Right ventricle myocardium superior (tissue), 1 donor: ENCODE measurements around the gene PLPP6. TPM values are rescaled to one million over a fixed set of nuclear protein-coding genes. Genes with fewer than 3 reads are reported as not detected.
"Not testable (repeated sequence)": the region's sequence is repeated elsewhere in the genome, so short reads cannot be mapped to it uniquely, and the experiment has no call there.

ENCODE experiments used
- ATAC-seq: fragments of 200-7000 bp; cut with Tn5 transposase; one replicate; pipeline ENCODE4 v1.9.1; 2020; ENCODE audit warnings: mild to moderate bottlenecking; ENCODE audit not compliant: poor library complexity
- DNase-seq: peaks from one replicate; pipeline ENCODE4 v3.0.0-alpha.2; 2020
- intact Hi-C: fragments of 100-400 bp; cut with DNase I; formaldehyde crosslinking; loops from one replicate; pipeline ENCODE4 v1.11.2; 2022
- total RNA-seq: library from RNA; stranded (reverse); fragmentation: NEBNext Ultra II Directional; extraction: Animal tissue kit (Norgen Biotek cat#: 25700); gene quantifications from one replicate; pipeline ENCODE4 v1.2.1, GENCODE V29; 2021
- donor health status: DM: no; HTN: yes; CAD: no; lungs with severe emphysema.

Gene PLPP6
- total RNA-seq, 1 donor from 2014 or later: 1.9 TPM

DNA sequence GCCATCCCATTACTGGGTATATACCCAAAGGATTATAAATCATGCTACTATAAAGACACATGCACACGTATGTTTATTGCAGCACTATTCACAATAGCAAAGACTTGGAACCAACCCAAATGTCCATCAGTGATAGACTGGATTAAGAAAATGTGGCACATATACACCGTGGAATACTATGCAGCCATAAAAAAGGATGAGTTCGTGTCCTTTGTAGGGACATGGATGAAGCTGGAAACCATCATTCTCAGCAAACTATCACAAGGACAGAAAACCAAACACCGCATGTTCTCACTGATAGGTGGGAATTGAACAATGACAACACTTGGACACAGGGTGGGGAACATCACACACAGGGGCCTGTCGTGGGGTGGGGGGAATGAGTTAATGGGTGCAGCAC, 1.4 kb upstream of the PLPP6 start:
- DNase-seq, intact Hi-C loops, ATAC-seq: not testable (repeated sequence)

- no peak for DNase-seq
- intact Hi-C loops: no loop called here
- ATAC-seq: no peak
Observed at GRCh38 chr9:4661165-4661564, 929 bp upstream of the PLPP6 start.

DNA sequence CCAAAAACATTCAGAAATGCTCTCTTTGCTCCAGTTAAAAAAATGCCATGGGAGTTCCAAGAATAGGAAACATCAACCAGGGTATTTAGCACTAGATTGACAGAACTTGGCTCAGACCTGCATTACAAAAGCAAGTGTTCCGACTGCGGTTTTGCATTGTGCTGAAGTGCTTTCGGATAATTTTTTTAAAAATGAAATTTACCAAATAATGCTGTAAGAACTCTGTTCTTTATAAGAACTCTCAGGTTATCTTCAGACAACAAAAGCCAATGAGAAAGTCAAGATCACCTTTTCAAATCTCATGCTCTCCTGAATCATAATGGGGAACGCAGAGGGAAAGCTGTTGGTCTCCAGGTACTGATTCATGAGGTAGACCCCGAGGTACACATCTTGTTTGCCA, 483 bp upstream of the PLPP6 start:
- intact Hi-C loops: no loop called here
- ATAC-seq (no peak), DNase-seq (no peak)

DNA sequence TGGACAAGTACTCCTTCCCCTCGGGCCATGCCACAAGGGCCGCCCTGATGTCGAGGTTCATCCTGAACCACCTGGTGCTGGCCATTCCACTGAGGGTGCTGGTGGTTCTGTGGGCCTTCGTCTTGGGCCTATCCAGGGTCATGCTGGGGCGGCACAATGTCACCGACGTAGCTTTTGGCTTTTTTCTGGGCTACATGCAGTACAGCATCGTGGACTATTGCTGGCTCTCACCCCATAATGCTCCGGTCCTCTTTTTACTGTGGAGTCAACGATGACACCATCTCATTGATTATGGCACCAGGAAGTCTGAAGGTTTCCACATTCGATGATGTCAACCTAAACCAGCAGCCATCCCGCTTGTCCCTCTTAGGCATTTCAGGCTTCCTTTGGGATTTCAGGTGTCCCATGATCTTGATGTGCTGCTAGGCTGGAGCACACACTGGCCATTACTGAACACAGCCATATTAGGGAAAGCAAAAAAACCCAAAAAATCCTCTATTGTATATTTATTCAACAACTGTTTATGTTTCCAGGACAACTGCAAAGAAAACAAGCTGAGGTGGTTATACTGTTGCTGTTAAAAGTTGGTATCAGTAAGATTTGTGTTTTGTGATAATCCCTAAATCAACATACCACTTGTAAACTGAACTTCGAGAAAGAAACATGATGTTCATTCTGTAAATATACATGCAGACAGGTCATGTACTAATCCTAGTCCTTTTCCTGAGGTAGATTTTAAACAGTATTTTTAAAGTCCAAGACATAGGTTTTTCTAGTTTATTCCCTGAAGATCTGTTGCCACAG, 1.1 kb downstream of the PLPP6 start:
- ATAC-seq (no peak), DNase-seq (no peak)
- intact Hi-C loops: no loop called here

DNA sequence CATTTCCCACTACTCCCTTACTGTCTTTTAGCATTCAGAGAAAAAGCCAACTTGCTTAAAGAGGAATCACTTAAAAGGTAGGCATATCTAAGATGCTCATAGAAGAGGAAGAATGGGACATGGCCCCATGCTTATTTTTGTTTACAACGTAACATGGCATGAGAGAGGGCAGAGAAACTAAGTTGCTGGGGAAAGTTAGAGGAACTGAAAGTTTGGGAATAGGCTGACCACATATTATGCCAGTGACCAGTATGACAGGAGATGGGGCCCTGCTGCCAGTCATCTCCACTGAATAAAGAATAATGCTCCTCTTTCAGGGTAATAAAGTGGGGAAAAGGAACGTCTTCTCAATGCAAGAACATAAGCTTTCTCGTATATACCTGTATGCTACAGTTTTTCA, 1.9 kb downstream of the PLPP6 start:
- DNase-seq (no peak), ATAC-seq (no peak)
- intact Hi-C loops: no loop called here

- DNase-seq (no peak), ATAC-seq (no peak)
- intact Hi-C loops: no loop called here
Observed at GRCh38 chr9:4665357-4665756, 3.3 kb downstream of the PLPP6 start.

- intact Hi-C loops: no loop called here
- DNase-seq: peak; percentile 83
- peak; percentile 73 for ATAC-seq
Observed at GRCh38 chr9:4666042-4666699, 4.1 kb downstream of the PLPP6 start, which contains the start of gene SPATA6L. SPATA6L (minus strand) TSS chr9:4666480; CDS start chr9:4666250, 230 bp downstream.

- DNase-seq: no peak
- intact Hi-C loops: no loop called here
- no peak for ATAC-seq
Observed at GRCh38 chr9:4667681-4668080, 5.6 kb downstream of the PLPP6 start.

DNA sequence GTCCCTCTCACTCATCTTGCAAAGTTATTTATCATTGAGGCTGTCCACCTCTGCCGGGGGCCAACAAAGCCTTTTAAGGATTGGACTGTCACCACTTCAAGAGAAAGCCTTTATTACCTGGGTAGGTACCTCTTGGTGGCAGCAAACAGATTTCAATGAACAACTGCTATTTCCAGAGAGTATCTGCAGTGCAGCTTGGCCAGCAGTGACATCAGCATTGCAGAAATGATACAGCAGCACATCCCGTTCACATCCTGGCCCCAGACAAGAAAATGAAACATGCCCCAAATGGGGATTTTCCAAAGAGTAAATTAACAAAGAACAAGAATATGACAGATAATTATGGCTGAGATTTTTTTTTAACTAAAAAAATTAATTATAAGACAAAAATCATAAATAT, 6.5 kb downstream of the PLPP6 start:
- DNase-seq (no peak), ATAC-seq (no peak)
- intact Hi-C loops: no loop called here

GRCh38 chr9:4669890-4670289, 7.8 kb downstream of the PLPP6 start:
- ATAC-seq: no peak
- intact Hi-C loops: no loop called here
- DNase-seq: no peak

DNA sequence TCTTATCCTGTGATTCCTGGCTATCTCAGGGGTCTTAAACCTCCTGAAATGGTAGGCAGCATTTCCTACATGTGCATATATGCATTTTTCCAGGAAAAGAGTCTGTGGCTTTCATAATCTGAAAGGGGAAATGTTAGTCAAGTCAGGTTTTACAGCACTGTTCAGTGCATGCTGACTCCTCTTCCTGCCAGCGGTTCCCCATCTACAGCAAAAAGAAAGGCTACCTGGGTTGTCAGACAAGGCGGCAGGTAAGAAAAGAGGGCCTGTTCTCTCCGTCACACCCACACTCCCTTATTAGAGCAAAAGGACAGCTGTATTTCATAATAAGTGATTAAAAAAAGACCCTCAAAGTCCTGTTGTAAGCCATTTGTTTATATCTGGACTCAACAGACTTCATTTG, 8.5 kb downstream of the PLPP6 start:
- ATAC-seq: no peak

GRCh38 chr9:4671737-4672136, 9.6 kb downstream of the PLPP6 start:
- ATAC-seq: no peak
- no peak for DNase-seq
- intact Hi-C loops: no loop called here

More for the DNA sequence above, 8.5 kb downstream of the PLPP6 start:
- intact Hi-C loops: no loop called here
- no peak for DNase-seq

- DNase-seq: no peak
- no peak for ATAC-seq
- intact Hi-C loops: no loop called here
Observed at GRCh38 chr9:4674783-4675182, 12.7 kb downstream of the PLPP6 start.

GRCh38 chr9:4677392-4677791, 15.3 kb downstream of the PLPP6 start:
- ATAC-seq (no peak), DNase-seq (no peak)
- intact Hi-C loops: no loop called here

- intact Hi-C loops: no loop called here
- no peak for DNase-seq
- peak; percentile 32 for ATAC-seq
Observed at GRCh38 chr9:4678679-4679267, 16.7 kb downstream of the PLPP6 start.

DNA sequence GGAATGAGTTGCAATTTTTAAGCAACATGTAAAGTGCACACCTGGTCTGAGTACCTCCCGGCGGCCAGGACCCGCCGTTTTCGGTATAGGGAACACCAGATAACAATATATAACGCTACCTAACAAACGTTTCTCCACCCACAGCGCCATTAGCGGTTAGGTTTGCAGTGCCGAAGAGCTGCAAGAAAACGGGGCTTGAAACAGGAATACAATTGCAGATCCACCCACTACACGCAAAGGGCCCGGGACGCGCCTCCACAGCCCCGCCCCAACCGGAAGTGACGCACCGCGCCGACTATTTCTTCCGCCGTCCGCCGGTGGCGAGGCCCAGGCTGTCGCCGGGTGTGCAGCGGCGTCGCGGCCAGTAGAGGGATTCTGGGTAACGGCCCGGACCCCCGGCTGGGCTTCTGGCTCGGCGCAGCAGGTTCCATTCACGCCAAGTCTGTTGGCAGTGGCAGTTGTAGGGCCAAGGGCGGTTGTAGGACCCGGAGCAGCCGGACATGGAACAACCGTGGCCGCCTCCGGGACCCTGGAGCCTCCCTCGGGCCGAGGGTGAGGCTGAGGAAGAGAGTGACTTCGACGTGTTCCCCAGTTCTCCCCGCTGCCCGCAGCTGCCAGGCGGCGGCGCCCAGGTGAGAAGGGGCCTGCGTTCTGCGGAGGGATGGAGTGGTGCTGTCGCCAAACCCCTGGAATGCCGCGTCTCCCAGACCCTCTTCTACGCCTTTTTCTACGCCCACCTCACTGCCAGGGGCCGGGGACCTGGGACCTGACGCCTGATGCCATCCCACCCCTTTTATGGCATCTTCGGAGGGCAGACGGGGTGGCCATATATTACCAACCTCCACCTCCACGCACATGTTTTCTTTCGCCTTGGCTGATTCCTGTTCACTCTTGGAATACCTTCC, 17.4 kb downstream of the PLPP6 start, which contains the start of gene CDC37L1:
TSS of gene CDC37L1 (plus strand) at position 302 of the 905 bp plus-strand sequence. CDS start at position 501, 199 bp downstream.
- intact Hi-C loops: no loop called here
- DNase-seq: peak; percentile 99
- peak; percentile 99 for ATAC-seq

DNA sequence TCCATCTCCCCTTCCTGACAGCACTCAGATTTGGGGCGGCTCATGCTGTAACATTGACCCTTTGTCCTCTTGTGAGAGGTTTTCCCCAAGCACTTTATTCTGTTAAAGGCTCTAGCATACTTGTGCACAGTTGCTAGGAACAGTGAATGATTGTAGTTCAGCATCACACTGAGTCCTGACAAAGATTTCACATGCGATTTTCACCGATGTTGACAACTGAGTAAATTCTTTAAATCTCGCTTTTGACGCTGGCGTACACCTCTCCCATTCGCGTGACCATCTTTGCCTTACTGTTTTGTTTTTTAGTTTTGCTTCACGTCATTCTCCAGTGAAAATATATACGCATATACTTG, 18.1 kb downstream of the PLPP6 start:
- peak; percentile 26 for ATAC-seq
- intact Hi-C loops: no loop called here
- DNase-seq: no peak

DNA sequence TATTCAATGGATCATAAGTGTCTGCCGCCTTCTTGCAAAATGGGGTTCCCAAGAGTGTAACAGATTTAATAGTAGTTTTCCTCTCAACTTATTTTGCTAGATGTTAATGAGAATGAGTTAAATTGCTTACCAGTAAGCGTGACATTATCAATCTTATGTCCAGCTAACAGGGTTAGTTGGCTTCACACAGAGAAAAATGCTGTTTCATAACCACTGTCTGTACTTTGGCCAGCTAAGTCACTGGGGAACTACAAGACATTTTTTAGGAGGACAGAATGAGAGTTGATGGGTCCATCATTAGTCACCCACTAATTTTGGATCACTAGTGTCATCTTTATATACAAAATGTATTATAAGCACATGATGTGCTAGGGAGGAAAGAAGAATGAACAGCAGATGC, 18.7 kb downstream of the PLPP6 start:
- no peak for ATAC-seq
- no peak for DNase-seq
- intact Hi-C loops: no loop called here

- ATAC-seq (no peak), DNase-seq (no peak)
- intact Hi-C loops: no loop called here
Observed at GRCh38 chr9:4684820-4685219, 22.7 kb downstream of the PLPP6 start.
